Activated CD8-positive, alpha-beta memory T cell treated with anti-CD3 and anti-CD28 coated beads, Interleukin-2, amount 10 ng/mL, durations not matched to agents 7 days and 5 days (primary cell): Measurements from ENCODE around the gene FALEC. TPM values are rescaled to one million over a fixed set of nuclear protein-coding genes. Genes with fewer than 3 reads are reported as not detected.

ENCODE experiments used
- microRNA-seq: library from miRNA; unstranded; fragments of <30 nt; microRNA quantifications from one replicate; pipeline ENCODE4 v1.2.0, GENCODE V29; 2022
- total RNA-seq, 2 experiments: library from RNA; stranded (reverse); gene quantifications; one replicate each; pipeline ENCODE4 v1.2.3, GENCODE V29; 2021

Gene FALEC
- total RNA-seq, 2 experiments from 2014 or later = 0.59 TPM; not detected in 1

Small RNA genes within 50 kb of the gene (microRNA-seq; reads per million reads assigned to microRNA genes)
- not detected for gene MIR4257
- gene MIR6878 = 1.3 reads per million

Other genes with a start within 250 kb of the FALEC start
- 100 to 1,000 TPM; 122 to 142 TPM for gene APH1A, start 246.7 kb upstream of the FALEC start, total RNA-seq
- gene C1orf54, start 243.0 kb upstream of the FALEC start, total RNA-seq = 1 to 10 TPM in 1 of 2 experiments, under 1 TPM in 1; 0.40 to 1.8 TPM
- gene CIART, start 233.2 kb upstream of the FALEC start, total RNA-seq = 1 to 10 TPM in 1 of 2 experiments, under 1 TPM in 1; 0.44 to 1.7 TPM
- 10 to 100 TPM; 70.9 to 82.8 TPM for gene MRPS21, start 221.9 kb upstream of the FALEC start, total RNA-seq
- 10 to 100 TPM; 72.5 to 76.2 TPM for gene PRPF3, start 194.2 kb upstream of the FALEC start, total RNA-seq
- gene RPRD2, start 151.6 kb upstream of the FALEC start, total RNA-seq = 10 to 100 TPM; 28.1 to 28.5 TPM
- 10 to 100 TPM; 51.0 to 51.8 TPM for gene TARS2, start 28.3 kb upstream of the FALEC start, total RNA-seq
- gene ECM1, start 7.6 kb upstream of the FALEC start, total RNA-seq = 1 to 10 TPM; 1.0 to 1.3 TPM
- gene ADAMTSL4, start 33.7 kb downstream of the FALEC start, total RNA-seq = under 1 TPM; 0.18 to 0.35 TPM
- gene MCL1, start 63.9 kb downstream of the FALEC start, total RNA-seq = 100 to 1,000 TPM; 373 to 408 TPM
- gene ENSA, start 113.9 kb downstream of the FALEC start, total RNA-seq = 100 to 1,000 TPM; 202 to 252 TPM
- 10 to 100 TPM; 20.7 to 22.6 TPM for gene GOLPH3L, start 181.4 kb downstream of the FALEC start, total RNA-seq
- under 1 TPM in 1 of 2 experiments, not detected in 1; 0.26 TPM for gene HORMAD1, start 205.1 kb downstream of the FALEC start, total RNA-seq